ENCODE results near the gene STYXL1.

GRCh38 chr7:75967055-75967454, 80.7 kb downstream of the STYXL1 start:
- TF ChIP-seq EZH2phosphoT487 (IDR thresholded peaks at IDR 0.05; ENCODE audit: borderline replicate concordance, low read length), result no peak
- TF ChIP-seq, protein P1, sequence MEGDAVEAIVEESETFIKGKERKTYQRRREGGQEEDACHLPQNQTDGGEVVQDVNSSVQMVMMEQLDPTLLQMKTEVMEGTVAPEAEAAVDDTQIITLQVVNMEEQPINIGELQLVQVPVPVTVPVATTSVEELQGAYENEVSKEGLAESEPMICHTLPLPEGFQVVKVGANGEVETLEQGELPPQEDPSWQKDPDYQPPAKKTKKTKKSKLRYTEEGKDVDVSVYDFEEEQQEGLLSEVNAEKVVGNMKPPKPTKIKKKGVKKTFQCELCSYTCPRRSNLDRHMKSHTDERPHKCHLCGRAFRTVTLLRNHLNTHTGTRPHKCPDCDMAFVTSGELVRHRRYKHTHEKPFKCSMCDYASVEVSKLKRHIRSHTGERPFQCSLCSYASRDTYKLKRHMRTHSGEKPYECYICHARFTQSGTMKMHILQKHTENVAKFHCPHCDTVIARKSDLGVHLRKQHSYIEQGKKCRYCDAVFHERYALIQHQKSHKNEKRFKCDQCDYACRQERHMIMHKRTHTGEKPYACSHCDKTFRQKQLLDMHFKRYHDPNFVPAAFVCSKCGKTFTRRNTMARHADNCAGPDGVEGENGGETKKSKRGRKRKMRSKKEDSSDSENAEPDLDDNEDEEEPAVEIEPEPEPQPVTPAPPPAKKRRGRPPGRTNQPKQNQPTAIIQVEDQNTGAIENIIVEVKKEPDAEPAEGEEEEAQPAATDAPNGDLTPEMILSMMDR (conservative IDR thresholded peaks at IDR 0.05; ENCODE audit: low read depth, low read length), result no peak

All from PC-3 (cell line).